HG03565 (cell line): Measurements from ENCODE around the gene PRRC2C.
"Not testable (repeated sequence)": the region's sequence is repeated elsewhere in the genome, so short reads cannot be mapped to it uniquely, and the experiment has no call there.

ENCODE experiments used
- ATAC-seq: cut with Tn5 transposase; IDR thresholded peaks from one replicate; pipeline ENCODE4 v1.9.1; 2021; ENCODE audit warnings: mild to moderate bottlenecking, moderate library complexity; ENCODE audit not compliant: unreplicated experiment

PRRC2C gene

GRCh38 chr1:171485375-171486047, at the start of gene PRRC2C:
PRRC2C (plus strand) TSS chr1:171485530; CDS start chr1:171512089, 26,559 bp downstream.
- peak; percentile 94 for ATAC-seq

GRCh38 chr1:171438441-171438840, 46.9 kb upstream of the PRRC2C start:
- no peak for ATAC-seq

GRCh38 chr1:171440201-171440600, 45.1 kb upstream of the PRRC2C start:
- ATAC-seq, result not testable (repeated sequence)

GRCh38 chr1:171441278-171441895, 43.9 kb upstream of the PRRC2C start:
- not testable (repeated sequence) for ATAC-seq

GRCh38 chr1:171446386-171446785, 38.9 kb upstream of the PRRC2C start:
- no peak for ATAC-seq

GRCh38 chr1:171455967-171456366, 29.4 kb upstream of the PRRC2C start:
- no peak for ATAC-seq

GRCh38 chr1:171457412-171457811, 27.9 kb upstream of the PRRC2C start:
- ATAC-seq, result no peak

- no peak for ATAC-seq
Measured at GRCh38 chr1:171460018-171460620, 25.2 kb upstream of the PRRC2C start.

- ATAC-seq, result no peak
Measured at GRCh38 chr1:171467626-171468025, 17.7 kb upstream of the PRRC2C start.

GRCh38 chr1:171468120-171468750, 17.1 kb upstream of the PRRC2C start:
- peak; percentile 89 for ATAC-seq

- no peak for ATAC-seq
Measured at GRCh38 chr1:171470726-171471125, 14.6 kb upstream of the PRRC2C start.

GRCh38 chr1:171472183-171472647, 13.1 kb upstream of the PRRC2C start:
- ATAC-seq, result no peak

GRCh38 chr1:171476829-171477228, 8.5 kb upstream of the PRRC2C start:
- no peak for ATAC-seq

GRCh38 chr1:171477804-171478203, 7.5 kb upstream of the PRRC2C start:
- ATAC-seq, result no peak

GRCh38 chr1:171480035-171480434, 5.3 kb upstream of the PRRC2C start:
- no peak for ATAC-seq

- peak; percentile 43 for ATAC-seq
Measured at GRCh38 chr1:171484760-171485374, 463 bp upstream of the PRRC2C start.

GRCh38 chr1:171486048-171486519, 754 bp downstream of the PRRC2C start:
- peak; percentile 27 for ATAC-seq

GRCh38 chr1:171487038-171487437, 1.7 kb downstream of the PRRC2C start:
- no peak for ATAC-seq

GRCh38 chr1:171488190-171488929, 3.0 kb downstream of the PRRC2C start:
- no peak for ATAC-seq

- ATAC-seq, result no peak
Measured at GRCh38 chr1:171494076-171494475, 8.7 kb downstream of the PRRC2C start.
